DND-41 (cell line): ENCODE measurements around the gene CAND1.

Experiments
- ATAC-seq: fragments of 200-7000 bp; cut with Tn5 transposase; 3 replicates; pipeline ENCODE4 v1.9.1; 2021; ENCODE audit warnings: low read depth; ENCODE audit not compliant: insufficient read depth
- DNase-seq: peaks from one replicate; pipeline ENCODE4 v3.0.0-alpha.2; 2020
- H2AFZ ChIP-seq: 2 replicates; pipeline ENCODE4 v1.6.0; 2012; ENCODE audit warnings: low read depth, low read length
- H3K27ac ChIP-seq: 2 replicates; pipeline ENCODE4 v1.5.1; 2012; ENCODE audit warnings: low read length, inconsistent platforms
- H3K27me3 ChIP-seq: fragments of 200-600 bp; sonication (generic); 2 replicates; pipeline ENCODE4 v1.6.0; 2012; ENCODE audit warnings: low read length, mild to moderate bottlenecking, inconsistent platforms; ENCODE audit not compliant: insufficient read depth, poor library complexity
- H3K36me3 ChIP-seq: 2 replicates; pipeline ENCODE4 v1.5.1; 2012; ENCODE audit warnings: low read length, inconsistent platforms; ENCODE audit not compliant: insufficient read depth
- H3K4me1 ChIP-seq: 2 replicates; pipeline ENCODE4 v1.5.1; 2012; ENCODE audit warnings: mild to moderate bottlenecking, low read length; ENCODE audit not compliant: insufficient read depth
- H3K4me2 ChIP-seq: 2 replicates; pipeline ENCODE4 v1.6.0; 2012; ENCODE audit warnings: mild to moderate bottlenecking, moderate library complexity, low read length, inconsistent platforms; ENCODE audit not compliant: insufficient read depth
- H3K4me3 ChIP-seq, 2 experiments: fragments of 200-600 bp in 1 of 2; shearing (Covaris generic) in 1 of 2; 2 replicates each; pipeline ENCODE4 v1.5.1; 2012 to 2016; ENCODE audit warnings: inconsistent platforms in 2 of 2, low read length in 2 of 2, mild to moderate bottlenecking in 2 of 2, low read depth in 1 of 2, moderate library complexity in 1 of 2
- H3K79me2 ChIP-seq: 2 replicates; pipeline ENCODE4 v1.6.0; 2012; ENCODE audit warnings: low read length, inconsistent platforms; ENCODE audit not compliant: insufficient read depth
- H3K9ac ChIP-seq: 2 replicates; pipeline ENCODE4 v1.6.0; 2012; ENCODE audit warnings: low read depth, mild to moderate bottlenecking, inconsistent platforms, low read length, moderate library complexity
- H3K9me3 ChIP-seq: 2 replicates; pipeline ENCODE4 v1.5.1; 2012; ENCODE audit warnings: low read length, moderate library complexity, mild to moderate bottlenecking, inconsistent platforms; ENCODE audit not compliant: insufficient read depth, severe bottlenecking
- H4K20me1 ChIP-seq: 2 replicates; pipeline ENCODE4 v1.6.0; 2012; ENCODE audit warnings: low read length; ENCODE audit not compliant: insufficient read depth
- EZH2 ChIP-seq: IDR thresholded peaks from 3 replicates; pipeline ENCODE4 v1.6.1; 2012; ENCODE audit warnings: borderline replicate concordance, low read depth, mild to moderate bottlenecking, moderate library complexity, low read length, inconsistent platforms; ENCODE audit not compliant: severe bottlenecking
- TF ChIP-seq, protein P1 (sequence below): IDR thresholded peaks from 2 replicates; pipeline ENCODE4 v1.5.1; 2012; ENCODE audit warnings: borderline replicate concordance, low read length, moderate library complexity, mild to moderate bottlenecking; ENCODE audit not compliant: poor library complexity, severe bottlenecking; ENCODE audit errors: extremely low read depth

The CAND1 gene

GRCh38 chr12:67268896-67269632 lies at the start of gene CAND1:
CAND1 (plus strand) TSS chr12:67269358; CDS start chr12:67269718, 360 bp downstream.
- Histone ChIP-seq H3K4me1 (peaks cover 32% of the 10 kb centered on the region), H3K9me3 (no peaks in the 10 kb centered on the region), H3K27me3 (no peaks in the 10 kb centered on the region), H3K79me2 (peaks cover 56% of the 10 kb centered on the region), H3K9ac (peak within 1 kb of the TSS; percentile 98), H3K36me3 (peaks cover 18% of the 10 kb centered on the region), H3K4me3 (peak within 1 kb of the TSS; percentile 75 to 95), H3K27ac (peak within 1 kb of the TSS; percentile 98), H2AFZ (peak within 1 kb of the TSS; percentile 85), H4K20me1 (peaks cover 39% of the 10 kb centered on the region; the same call in 1 of the 2 replicates), H3K4me2 (peak within 1 kb of the TSS; percentile 81)
- ATAC-seq (peak; percentile 75), DNase-seq (peak; percentile 97)
- TF ChIP-seq, protein P1, sequence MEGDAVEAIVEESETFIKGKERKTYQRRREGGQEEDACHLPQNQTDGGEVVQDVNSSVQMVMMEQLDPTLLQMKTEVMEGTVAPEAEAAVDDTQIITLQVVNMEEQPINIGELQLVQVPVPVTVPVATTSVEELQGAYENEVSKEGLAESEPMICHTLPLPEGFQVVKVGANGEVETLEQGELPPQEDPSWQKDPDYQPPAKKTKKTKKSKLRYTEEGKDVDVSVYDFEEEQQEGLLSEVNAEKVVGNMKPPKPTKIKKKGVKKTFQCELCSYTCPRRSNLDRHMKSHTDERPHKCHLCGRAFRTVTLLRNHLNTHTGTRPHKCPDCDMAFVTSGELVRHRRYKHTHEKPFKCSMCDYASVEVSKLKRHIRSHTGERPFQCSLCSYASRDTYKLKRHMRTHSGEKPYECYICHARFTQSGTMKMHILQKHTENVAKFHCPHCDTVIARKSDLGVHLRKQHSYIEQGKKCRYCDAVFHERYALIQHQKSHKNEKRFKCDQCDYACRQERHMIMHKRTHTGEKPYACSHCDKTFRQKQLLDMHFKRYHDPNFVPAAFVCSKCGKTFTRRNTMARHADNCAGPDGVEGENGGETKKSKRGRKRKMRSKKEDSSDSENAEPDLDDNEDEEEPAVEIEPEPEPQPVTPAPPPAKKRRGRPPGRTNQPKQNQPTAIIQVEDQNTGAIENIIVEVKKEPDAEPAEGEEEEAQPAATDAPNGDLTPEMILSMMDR, result peak; percentile 37
- TF ChIP-seq EZH2, result no peak

DNA sequence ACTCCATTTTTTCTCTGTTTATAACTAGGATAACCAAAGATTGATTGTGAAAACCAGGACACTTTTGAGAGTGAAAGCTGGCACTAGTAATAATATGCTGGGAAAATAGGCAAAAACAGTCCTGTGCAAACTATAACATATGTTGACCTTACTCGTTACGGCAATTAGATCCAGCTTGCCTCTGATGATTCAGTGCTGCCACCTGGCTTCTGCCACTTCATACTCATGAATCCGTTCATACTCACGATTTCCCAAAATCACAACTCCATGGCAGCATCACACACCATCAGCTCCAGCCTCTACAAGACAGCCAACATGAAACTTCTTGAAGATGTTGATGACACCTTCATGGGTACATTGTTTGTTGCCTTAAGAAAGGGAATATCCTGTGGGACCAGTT lies 49.1 kb upstream of the CAND1 start:
- no peak overlapping the region for H2AFZ ChIP-seq
- no peaks in the 10 kb centered on the region for H3K79me2 ChIP-seq
- ATAC-seq, result no peak
- H3K9ac ChIP-seq, result no peak overlapping the region
- no peak overlapping the region for H3K4me2 ChIP-seq
- no peaks in the 10 kb centered on the region for H3K9me3 ChIP-seq
- H3K4me1 ChIP-seq, result no peaks in the 10 kb centered on the region
- no peaks in the 10 kb centered on the region for H3K27me3 ChIP-seq
- no peak for DNase-seq
- H4K20me1 ChIP-seq, result no peaks in the 10 kb centered on the region
- H3K4me3 ChIP-seq, result no peak overlapping the region
- no peaks in the 10 kb centered on the region for H3K36me3 ChIP-seq
- H3K27ac ChIP-seq, result no peak overlapping the region
- TF ChIP-seq, protein P1, result peak; percentile 16
- TF ChIP-seq EZH2, result no peak

- Histone ChIP-seq H3K4me1 (no peaks in the 10 kb centered on the region), H3K4me2 (no peak overlapping the region), H3K27ac (no peak overlapping the region), H3K27me3 (no peaks in the 10 kb centered on the region), H3K9me3 (no peaks in the 10 kb centered on the region), H3K36me3 (no peaks in the 10 kb centered on the region), H3K4me3 (no peak overlapping the region), H3K79me2 (no peaks in the 10 kb centered on the region), H3K9ac (no peak overlapping the region), H4K20me1 (no peaks in the 10 kb centered on the region), H2AFZ (no peak overlapping the region)
- DNase-seq (no peak), ATAC-seq (no peak)
- no peak for TF ChIP-seq EZH2
- TF ChIP-seq, protein P1, result peak; percentile 42
Measured at GRCh38 chr12:67222302-67222701, 46.9 kb upstream of the CAND1 start.
